Stimulated activated CD8-positive, alpha-beta memory T cell treated with anti-CD3 and anti-CD28 coated beads, Interleukin-15, amount 100 ng/mL, for 1 hour (primary cell): ENCODE measurements around the gene LAMC1.
"Not testable (repeated sequence)": the region's sequence is repeated elsewhere in the genome, so short reads cannot be mapped to it uniquely, and the experiment has no call there.

Source experiments
- DNase-seq: peaks from one replicate; pipeline ENCODE4 v3.0.0-alpha.2; 2020; ENCODE audit warnings: low read depth

LAMC1 gene

GRCh38 chr1:183148599-183148998 lies 125.4 kb downstream of the LAMC1 start:
- no peak for DNase-seq

GRCh38 chr1:183149273-183149672 lies 126.1 kb downstream of the LAMC1 start:
- DNase-seq = no peak

- not testable (repeated sequence) for DNase-seq
Observed at GRCh38 chr1:183150032-183150431, 126.8 kb downstream of the LAMC1 start.

- no peak for DNase-seq
Observed at GRCh38 chr1:183150445-183150844, 127.2 kb downstream of the LAMC1 start.

- DNase-seq = no peak
Observed at GRCh38 chr1:183152180-183152579, 129.0 kb downstream of the LAMC1 start.

GRCh38 chr1:183155939-183156338 lies 132.7 kb downstream of the LAMC1 start:
- DNase-seq = no peak

GRCh38 chr1:183159960-183160359 lies 136.7 kb downstream of the LAMC1 start:
- no peak for DNase-seq

- no peak for DNase-seq
Observed at GRCh38 chr1:183161391-183161790, 138.2 kb downstream of the LAMC1 start.

GRCh38 chr1:183163316-183163715 lies 140.1 kb downstream of the LAMC1 start:
- DNase-seq = no peak

GRCh38 chr1:183164340-183164739 lies 141.1 kb downstream of the LAMC1 start:
- DNase-seq = no peak

- DNase-seq = no peak
Observed at GRCh38 chr1:183164963-183165362, 141.7 kb downstream of the LAMC1 start.

- DNase-seq = no peak
Observed at GRCh38 chr1:183165456-183165855, 142.2 kb downstream of the LAMC1 start.

GRCh38 chr1:183166454-183166853 lies 143.2 kb downstream of the LAMC1 start:
- DNase-seq = no peak

- no peak for DNase-seq
Observed at GRCh38 chr1:183167676-183168075, 144.5 kb downstream of the LAMC1 start.

- no peak for DNase-seq
Observed at GRCh38 chr1:183168308-183168707, 145.1 kb downstream of the LAMC1 start.

GRCh38 chr1:183173828-183174227 lies 150.6 kb downstream of the LAMC1 start:
- no peak for DNase-seq

- DNase-seq = no peak
Observed at GRCh38 chr1:183175631-183176030, 152.4 kb downstream of the LAMC1 start.

- no peak for DNase-seq
Observed at GRCh38 chr1:183178545-183178944, 155.3 kb downstream of the LAMC1 start.

GRCh38 chr1:183179033-183179432 lies 155.8 kb downstream of the LAMC1 start:
- DNase-seq = no peak

GRCh38 chr1:183180218-183180617 lies 157.0 kb downstream of the LAMC1 start:
- DNase-seq = no peak

GRCh38 chr1:183180634-183181056 lies 157.4 kb downstream of the LAMC1 start:
- DNase-seq = no peak

GRCh38 chr1:183185941-183186490 lies 162.8 kb downstream of the LAMC1 start, which contains the start of gene LAMC2:
TSS of gene LAMC2 (plus strand) at chr1:183186264. CDS start at chr1:183186353, 89 bp downstream.
- no peak for DNase-seq

GRCh38 chr1:183186841-183187240 lies 163.6 kb downstream of the LAMC1 start:
- DNase-seq = no peak

- DNase-seq = no peak
Observed at GRCh38 chr1:183188240-183188639, 165.0 kb downstream of the LAMC1 start.

GRCh38 chr1:183191833-183192232 lies 168.6 kb downstream of the LAMC1 start:
- no peak for DNase-seq
